Globus pallidus (tissue), 1 donor: ENCODE data around the gene SH3RF3.

Experiments used
- DNase-seq: peaks from one replicate; pipeline ENCODE4 v3.0.0-alpha.2; 2015; ENCODE audit warnings: low spot score

SH3RF3 gene

DNA sequence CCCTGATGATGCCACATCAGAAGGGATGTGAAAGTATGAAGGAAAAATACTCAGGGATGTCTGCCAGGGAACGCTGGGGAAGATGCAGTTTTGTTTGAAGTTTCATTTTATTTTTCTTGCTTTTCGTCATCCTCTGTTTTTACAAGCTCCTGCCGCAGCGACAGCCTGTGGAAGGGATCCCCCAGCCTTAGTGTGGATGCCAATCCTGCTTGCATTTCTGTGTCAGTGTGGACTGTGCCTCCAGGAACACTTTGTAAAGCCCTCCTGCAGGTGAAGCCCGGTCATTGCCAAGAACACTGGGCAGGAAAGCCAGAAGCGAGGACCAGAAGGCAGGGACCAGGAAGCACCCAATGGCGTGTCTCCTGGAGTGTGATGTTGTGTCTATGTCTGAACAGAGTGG is 250.5 kb downstream of the SH3RF3 start:
- DNase-seq: no peak

DNA sequence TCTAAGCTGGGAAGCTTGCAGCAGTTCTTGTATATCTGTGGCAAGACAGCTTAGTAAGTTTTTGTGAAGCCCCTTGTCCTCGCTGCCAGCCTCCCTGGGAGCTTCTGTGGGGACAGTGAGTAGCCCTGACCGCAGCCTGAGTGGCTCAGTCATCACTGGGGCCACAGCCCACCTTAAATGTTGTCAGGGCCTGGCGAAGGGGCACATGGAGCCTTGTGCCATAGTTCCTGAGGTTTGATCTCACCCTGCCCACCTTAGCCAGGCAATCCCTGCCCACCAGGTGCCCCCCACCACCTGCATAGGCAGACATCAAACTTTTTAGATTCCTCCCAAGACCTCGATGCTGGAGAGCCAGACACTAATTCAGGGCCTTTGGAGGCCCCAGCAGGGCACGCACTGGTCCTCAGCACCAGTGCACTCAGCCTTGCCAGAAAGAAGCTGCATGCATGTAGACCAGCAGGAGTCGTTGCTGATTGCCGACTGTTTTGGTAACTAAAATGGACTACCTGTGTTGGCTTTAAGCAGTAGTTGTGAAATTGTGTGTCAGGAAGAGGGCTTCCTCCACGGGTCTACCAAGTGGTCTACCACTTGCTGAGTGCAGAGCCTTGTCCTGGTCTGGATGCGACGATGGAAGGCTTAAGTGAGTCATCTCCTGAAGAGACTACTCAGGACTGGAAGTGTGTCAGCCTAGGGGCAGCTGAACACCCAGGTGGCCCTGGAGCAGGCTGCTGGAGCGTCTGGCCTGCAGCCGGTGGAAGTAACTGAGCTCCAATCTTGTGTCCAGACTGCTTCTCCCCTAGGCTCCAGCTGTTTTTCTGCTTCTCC is 251.7 kb downstream of the SH3RF3 start:
- DNase-seq: no peak

- no peak for DNase-seq
Observed at GRCh38 chr2:109381327-109381820, 252.4 kb downstream of the SH3RF3 start.

DNA sequence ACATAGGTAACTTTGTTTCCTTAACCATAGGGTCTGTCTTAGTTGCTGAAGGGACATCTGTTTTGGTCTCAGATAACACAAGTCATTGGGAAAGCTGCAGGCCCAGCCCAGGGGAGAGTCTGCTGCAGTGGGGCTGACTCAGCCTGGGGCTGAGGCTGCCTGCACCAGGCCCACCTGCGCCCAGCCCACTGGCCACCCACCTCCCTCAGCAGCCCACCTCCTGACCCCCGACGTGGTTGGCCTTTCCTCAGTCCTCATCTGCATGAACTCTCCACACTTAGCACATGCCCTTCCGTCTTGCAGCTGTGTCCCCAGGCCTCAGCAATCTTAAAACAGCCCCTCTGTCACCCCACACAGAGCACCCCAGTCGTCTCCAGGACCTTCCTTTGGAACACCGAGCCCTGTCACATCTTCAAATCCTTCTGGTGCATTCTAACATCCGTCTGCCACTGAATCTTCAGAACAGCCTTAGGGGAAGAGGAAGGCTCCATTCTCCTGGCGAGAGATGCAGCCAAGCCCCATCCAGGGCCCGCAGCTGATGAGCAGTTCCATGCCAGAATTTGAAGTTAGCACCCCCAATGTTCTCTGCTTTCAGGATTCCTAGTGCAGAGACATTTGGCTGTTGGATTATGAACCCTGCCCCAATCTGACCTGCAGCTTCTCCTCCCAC is 253.4 kb downstream of the SH3RF3 start:
- no peak for DNase-seq

DNA sequence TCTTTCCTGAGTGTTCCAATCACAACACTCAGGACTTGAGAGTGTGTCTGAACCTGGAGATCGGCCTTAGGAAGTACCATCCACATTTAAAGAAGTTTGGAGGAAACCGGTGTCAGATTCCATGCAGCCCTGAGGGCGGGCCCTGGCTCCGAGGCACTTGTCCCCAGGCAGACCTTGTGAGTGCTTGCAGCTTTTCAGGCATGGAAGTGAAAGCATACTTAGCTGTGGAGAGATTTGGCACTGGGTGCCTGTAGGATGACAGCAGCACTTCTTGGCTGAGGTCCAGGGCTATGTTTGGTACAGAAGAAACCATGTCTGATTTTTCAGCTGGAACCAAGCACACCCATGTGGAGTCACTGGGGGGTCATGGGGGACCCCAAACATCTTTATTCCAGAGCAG is 253.9 kb downstream of the SH3RF3 start:
- DNase-seq: peak; percentile 41

- DNase-seq: no peak
Observed at GRCh38 chr2:109383505-109384307, 254.7 kb downstream of the SH3RF3 start.

GRCh38 chr2:109384308-109385271 is 255.6 kb downstream of the SH3RF3 start:
- no peak for DNase-seq

DNA sequence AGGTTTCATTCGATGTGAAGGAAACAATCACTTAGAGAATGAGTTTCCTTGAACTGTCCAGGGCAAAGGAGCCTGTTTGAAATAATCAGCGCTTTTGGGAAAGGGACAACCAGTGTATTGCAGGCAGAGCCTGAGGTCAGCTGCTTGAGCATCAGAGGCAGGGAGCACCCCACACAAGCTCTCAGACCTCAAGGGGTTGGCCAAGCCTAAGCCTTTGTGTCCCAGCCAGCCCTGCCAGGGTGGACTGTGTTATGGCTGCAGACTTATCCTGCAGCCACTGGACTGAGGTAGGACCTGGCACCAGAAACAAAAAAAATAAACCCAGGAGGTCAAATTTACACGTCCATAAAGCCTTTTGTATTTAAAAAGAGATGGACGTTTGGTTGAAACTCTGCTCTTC is 256.5 kb downstream of the SH3RF3 start:
- no peak for DNase-seq

DNA sequence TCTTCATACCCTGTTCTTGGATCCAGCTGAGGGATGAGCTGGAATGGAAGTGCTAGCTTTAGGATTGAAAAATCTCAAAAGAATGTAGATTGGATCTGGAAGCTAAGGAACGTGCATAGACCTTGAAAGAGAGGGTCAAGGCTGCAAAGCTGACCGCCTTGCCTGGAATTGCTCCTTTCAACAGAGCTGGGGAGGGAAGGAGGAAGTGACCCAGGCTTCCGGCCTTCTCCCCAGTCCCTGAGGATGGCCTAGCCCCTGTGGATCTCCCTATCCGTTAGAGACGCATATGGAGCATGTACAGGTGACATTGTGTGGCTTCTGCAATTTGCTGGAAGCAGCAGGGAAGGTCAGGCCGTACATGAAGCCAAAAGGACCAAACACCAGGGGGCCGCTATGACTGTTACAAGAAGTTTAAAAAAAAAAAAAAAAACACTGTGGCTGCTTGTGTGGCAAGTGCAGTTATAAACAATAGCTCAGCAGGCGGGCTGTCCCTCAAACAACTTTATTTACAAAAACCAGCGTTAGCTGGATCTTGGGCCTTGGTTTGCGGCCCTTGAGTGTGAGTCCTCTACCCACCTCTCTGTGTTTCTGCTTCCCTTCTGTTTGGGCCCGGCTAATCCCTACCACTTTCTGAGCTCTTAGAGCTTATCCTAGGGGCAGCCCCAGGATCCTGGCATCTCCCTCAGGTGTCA is 257.1 kb downstream of the SH3RF3 start:
- DNase-seq: no peak

- no peak for DNase-seq
Observed at GRCh38 chr2:109387221-109387735, 258.3 kb downstream of the SH3RF3 start.

- no peak for DNase-seq
Observed at GRCh38 chr2:109387778-109388469, 258.9 kb downstream of the SH3RF3 start.

DNA sequence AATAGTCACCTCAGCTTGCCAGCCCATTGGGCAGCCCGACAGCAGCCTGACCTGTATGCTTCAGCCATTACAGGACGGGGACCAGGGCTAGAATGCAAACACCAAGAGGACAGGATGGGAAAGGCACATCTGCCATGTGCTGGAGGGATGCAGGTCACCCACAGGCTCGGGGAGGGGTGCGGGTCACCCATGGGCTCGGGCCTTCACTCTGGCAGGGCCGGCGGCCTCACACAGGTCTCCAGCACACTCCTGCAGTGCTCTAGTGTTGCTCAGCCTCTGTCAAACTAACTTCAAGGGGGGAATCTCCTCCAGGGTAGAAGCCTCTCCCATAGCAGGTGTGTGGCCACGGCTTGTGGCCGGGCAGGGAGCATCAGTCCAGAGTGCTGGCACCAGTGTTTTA is 262.2 kb downstream of the SH3RF3 start:
- no peak for DNase-seq

- DNase-seq: no peak
Observed at GRCh38 chr2:109392140-109392539, 263.1 kb downstream of the SH3RF3 start.

DNA sequence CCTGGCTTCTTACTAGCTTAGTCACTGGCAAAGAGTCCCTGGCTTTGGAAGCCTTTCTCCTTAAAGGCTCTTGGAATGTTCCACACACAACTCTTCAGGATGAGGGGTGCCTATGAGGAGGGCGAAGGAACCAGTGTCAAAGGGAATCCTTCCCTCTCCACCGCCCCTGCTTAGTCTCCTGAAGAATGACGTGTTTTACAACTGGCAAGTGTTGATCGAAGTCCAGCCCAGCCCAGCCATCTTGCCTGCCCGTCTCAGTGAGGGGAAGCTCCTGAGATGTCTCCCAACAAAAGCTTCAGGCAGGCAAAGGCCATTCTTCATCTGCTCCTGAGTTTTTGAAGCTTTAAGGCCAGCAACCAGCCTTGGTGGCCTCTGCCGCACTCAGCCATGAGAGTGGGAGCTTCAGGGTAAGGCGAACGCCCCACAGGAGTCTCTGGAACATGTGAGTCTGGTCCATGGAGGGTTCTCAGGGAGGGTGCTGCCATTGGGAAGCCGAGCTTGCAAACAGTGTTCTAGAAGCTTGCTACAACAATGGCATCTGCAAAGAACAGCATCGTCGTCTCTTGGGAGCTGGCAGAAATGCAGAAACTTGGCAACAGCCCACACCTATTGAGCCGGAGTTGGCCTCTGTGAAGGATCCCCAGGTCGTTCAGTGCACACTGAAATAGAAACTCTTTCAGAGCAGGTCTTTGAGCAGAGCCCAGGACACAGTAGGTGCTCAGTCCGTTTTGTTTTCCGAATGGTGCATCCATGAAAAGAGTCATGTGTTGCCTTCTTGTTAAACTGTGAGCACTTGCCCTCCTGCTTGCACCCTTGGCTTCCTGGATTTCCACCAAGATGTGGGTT is 264.0 kb downstream of the SH3RF3 start:
- DNase-seq: no peak

DNA sequence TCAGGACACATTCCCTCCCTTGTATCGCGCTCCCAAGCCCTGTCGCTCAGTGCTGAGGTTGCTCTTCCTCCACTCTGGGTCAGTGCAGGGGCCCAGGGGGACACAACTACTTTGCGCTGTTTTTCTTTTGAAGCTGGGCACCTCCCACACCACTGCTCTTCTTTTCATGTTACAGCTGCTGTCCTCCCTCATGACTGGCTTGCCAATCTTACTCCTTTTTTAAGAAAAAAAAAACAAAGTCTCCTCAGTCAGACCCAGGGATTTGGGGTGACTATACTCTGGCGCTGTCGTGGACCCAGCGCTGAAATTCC is 264.6 kb downstream of the SH3RF3 start:
- no peak for DNase-seq

GRCh38 chr2:109395494-109396201 is 266.6 kb downstream of the SH3RF3 start:
- DNase-seq: no peak

DNA sequence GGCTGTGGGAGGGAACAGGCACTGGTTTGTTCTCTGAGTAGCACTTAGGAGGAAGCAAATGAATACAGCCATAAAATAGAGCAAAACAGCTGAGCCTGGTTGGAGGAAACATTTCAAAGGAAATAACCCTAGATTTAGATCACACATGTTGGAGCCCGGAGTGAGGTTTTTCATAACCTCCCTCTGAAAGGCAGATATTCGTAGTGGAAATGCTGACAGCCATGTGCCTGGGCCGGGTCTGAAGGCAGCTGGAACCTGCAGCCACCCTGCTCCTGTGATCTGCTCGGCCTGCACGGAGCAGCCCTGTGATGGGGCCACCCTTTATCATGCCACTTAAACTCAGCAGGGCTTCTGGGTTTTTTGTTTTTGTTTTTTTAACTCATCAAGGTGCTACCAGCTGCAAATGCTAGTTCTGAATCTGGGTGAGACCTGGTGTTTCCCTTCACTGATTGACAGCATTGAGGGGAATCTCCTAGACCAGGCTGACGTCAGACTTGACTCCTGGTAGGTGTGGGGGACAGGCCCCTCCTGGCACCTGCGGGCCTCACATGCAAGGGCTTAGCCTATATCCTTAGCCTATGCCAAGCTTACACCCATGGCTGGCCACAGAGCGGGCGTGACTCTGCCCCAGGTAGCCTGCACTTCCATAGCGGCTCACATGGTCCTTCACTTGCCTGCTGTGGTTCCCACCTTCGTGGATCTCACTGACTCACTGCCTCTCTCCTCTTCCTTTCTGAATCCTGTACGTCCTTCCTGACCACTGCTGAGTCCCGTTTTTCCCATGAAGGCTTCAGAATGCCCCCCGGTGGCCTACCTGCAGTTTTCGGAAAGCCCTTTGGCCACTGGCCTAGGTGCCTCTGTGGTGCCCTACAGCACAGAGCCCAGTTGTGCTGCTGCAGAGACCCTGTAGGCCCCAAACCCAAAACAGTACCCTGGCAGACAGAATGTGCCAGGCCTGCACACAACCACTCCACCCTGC is 267.5 kb downstream of the SH3RF3 start:
- no peak for DNase-seq
